Esophagus squamous epithelium (tissue), 5 donors: ENCODE data around the gene LONP2. TPM values are rescaled to one million over a fixed set of nuclear protein-coding genes. Genes with fewer than 3 reads are reported as not detected.
"Not testable (repeated sequence)": the region's sequence is repeated elsewhere in the genome, so short reads cannot be mapped to it uniquely, and the experiment has no call there.

Experiments used
- DNase-seq: peaks from one replicate; lab custom pipeline; 2025; lab: John Stamatoyannopoulos, UW
- H3K27ac ChIP-seq, 4 donors: fragments of 200-600 bp; sonication (generic); one replicate each; pipeline ENCODE4 v1.5.1; 2016 to 2019; ENCODE audit warnings: mild to moderate bottlenecking in 1 of 4
- H3K27me3 ChIP-seq, 4 donors: fragments of 200-600 bp; sonication (generic); 1 replicate in 3 of 4; 2 replicates in 1 of 4; pipeline versions ENCODE4 v1.5.1 to v1.6.0; 2017 to 2021; ENCODE audit warnings: antibody characterized with exemption in 1 of 4
- H3K36me3 ChIP-seq, 3 donors: fragments of 200-600 bp; sonication (generic); one replicate each; pipeline ENCODE4 v1.5.1; 2016 to 2019
- H3K4me1 ChIP-seq, 3 donors: fragments of 200-600 bp; sonication (generic); one replicate each; pipeline ENCODE4 v1.5.1; 2017 to 2019
- H3K4me3 ChIP-seq, 4 donors: fragments of 200-600 bp; sonication (generic); 1 replicate in 3 of 4; 2 replicates in 1 of 4; pipeline ENCODE4 v1.5.1; 2016 to 2019; ENCODE audit warnings: mild to moderate bottlenecking in 2 of 4, moderate library complexity in 1 of 4
- H3K9me3 ChIP-seq, 3 donors: fragments of 200-600 bp; sonication (generic); one replicate each; pipeline ENCODE4 v1.5.1; 2016 to 2019
- POLR2A ChIP-seq, 4 donors: fragments of 450-650 bp; IDR thresholded peaks; one replicate each; pipeline ENCODE4 v1.6.1; 2017; ENCODE audit warnings: antibody characterized with exemption in 4 of 4, mild to moderate bottlenecking in 4 of 4, moderate library complexity in 3 of 4
- WGBS, 2 donors: methylation state at CpG; one replicate each; pipeline ENCODE4 v1.1.5; 2018; 5-methylcytosine and 5-hydroxymethylcytosine counted together
- intact Hi-C: fragments of 100-400 bp; cut with DNase I; formaldehyde crosslinking; loops from one replicate; pipeline ENCODE4 v1.15.0; 2022
- total RNA-seq, 4 donors: library from RNA; depleted of rRNA; stranded (reverse); fragments of >200 nt; gene quantifications; one replicate each; pipeline ENCODE4 v1.1.0, GENCODE V29; 2016
- TF ChIP-seq, protein P1 (sequence below), 6 experiments: fragments of 450-650 bp in 4 of 6; fragments of 200-600 bp in 2 of 6; sonication (generic) in 2 of 6; IDR thresholded peaks; one replicate each; pipeline ENCODE4 v1.5.1; 2016 to 2019; ENCODE audit warnings: antibody characterized with exemption in 6 of 6, mild to moderate bottlenecking in 4 of 6, moderate library complexity in 4 of 6
- donor health status: DM: yes; HTN: yes; CAD: no.

Gene LONP2
- total RNA-seq, 4 donors from 2014 or later: 30.9 to 57.2 (median 40.3) TPM

- Histone ChIP-seq H3K4me1 (no peaks in the 10 kb centered on the region), H3K36me3 (peaks cover 0 to 92% (median 0%) of the 10 kb centered on the region in 3 donors), H3K27me3 (no peaks in the 10 kb centered on the region), H3K27ac (no peak overlapping the region), H3K9me3 (peaks cover 0 to 38% (median 8%) of the 10 kb centered on the region in 3 donors), H3K4me3 (no peak overlapping the region)
- DNase-seq: no peak
- intact Hi-C loops: no loop called here
- TF ChIP-seq POLR2A (IDR thresholded peaks at IDR 0.05): no peak
- TF ChIP-seq, protein P1, sequence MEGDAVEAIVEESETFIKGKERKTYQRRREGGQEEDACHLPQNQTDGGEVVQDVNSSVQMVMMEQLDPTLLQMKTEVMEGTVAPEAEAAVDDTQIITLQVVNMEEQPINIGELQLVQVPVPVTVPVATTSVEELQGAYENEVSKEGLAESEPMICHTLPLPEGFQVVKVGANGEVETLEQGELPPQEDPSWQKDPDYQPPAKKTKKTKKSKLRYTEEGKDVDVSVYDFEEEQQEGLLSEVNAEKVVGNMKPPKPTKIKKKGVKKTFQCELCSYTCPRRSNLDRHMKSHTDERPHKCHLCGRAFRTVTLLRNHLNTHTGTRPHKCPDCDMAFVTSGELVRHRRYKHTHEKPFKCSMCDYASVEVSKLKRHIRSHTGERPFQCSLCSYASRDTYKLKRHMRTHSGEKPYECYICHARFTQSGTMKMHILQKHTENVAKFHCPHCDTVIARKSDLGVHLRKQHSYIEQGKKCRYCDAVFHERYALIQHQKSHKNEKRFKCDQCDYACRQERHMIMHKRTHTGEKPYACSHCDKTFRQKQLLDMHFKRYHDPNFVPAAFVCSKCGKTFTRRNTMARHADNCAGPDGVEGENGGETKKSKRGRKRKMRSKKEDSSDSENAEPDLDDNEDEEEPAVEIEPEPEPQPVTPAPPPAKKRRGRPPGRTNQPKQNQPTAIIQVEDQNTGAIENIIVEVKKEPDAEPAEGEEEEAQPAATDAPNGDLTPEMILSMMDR (IDR thresholded peaks at IDR 0.05): no peak
- 93 to 100% methylated on average over 4 of the region's 4 CpGs for WGBS, 2 donors
These were observed 67.0 kb downstream of the LONP2 start for GRCh38 chr16:48310908-48311641.

GRCh38 chr16:48313905-48314304, 69.8 kb downstream of the LONP2 start:
- Histone ChIP-seq H3K36me3 (peaks cover 0 to 80% (median 0%) of the 10 kb centered on the region in 3 donors), H3K9me3 (peaks cover 0 to 34% (median 8%) of the 10 kb centered on the region in 3 donors), H3K4me1 (peaks cover 0 to 17% (median 5%) of the 10 kb centered on the region in 3 donors)
- intact Hi-C loops, DNase-seq, H3K4me3 ChIP-seq, H3K27ac ChIP-seq, H3K27me3 ChIP-seq: not testable (repeated sequence)
- WGBS, 2 donors: 97 to 98% methylated on average over 3 of the region's 3 CpGs

GRCh38 chr16:48317026-48317425, 72.9 kb downstream of the LONP2 start:
- TF ChIP-seq POLR2A (IDR thresholded peaks at IDR 0.05): no peak
- TF ChIP-seq, protein P1 (IDR thresholded peaks at IDR 0.05): no peak
- 86 to 95% methylated on average over 1 of the region's 1 CpG for WGBS, 2 donors
- H3K27me3 ChIP-seq: no peaks in the 10 kb centered on the region
- H3K9me3 ChIP-seq: peaks cover 0 to 10% (median 0%) of the 10 kb centered on the region in 3 donors
- H3K27ac ChIP-seq: peak overlapping the region in 1 of 4 donors; percentile 18
- intact Hi-C loops: no loop called here
- peaks cover 0 to 62% (median 0%) of the 10 kb centered on the region in 3 donors for H3K36me3 ChIP-seq
- peaks cover 4 to 40% (median 5%) of the 10 kb centered on the region in 3 donors for H3K4me1 ChIP-seq
- H3K4me3 ChIP-seq: no peak overlapping the region
- DNase-seq: no peak

DNA sequence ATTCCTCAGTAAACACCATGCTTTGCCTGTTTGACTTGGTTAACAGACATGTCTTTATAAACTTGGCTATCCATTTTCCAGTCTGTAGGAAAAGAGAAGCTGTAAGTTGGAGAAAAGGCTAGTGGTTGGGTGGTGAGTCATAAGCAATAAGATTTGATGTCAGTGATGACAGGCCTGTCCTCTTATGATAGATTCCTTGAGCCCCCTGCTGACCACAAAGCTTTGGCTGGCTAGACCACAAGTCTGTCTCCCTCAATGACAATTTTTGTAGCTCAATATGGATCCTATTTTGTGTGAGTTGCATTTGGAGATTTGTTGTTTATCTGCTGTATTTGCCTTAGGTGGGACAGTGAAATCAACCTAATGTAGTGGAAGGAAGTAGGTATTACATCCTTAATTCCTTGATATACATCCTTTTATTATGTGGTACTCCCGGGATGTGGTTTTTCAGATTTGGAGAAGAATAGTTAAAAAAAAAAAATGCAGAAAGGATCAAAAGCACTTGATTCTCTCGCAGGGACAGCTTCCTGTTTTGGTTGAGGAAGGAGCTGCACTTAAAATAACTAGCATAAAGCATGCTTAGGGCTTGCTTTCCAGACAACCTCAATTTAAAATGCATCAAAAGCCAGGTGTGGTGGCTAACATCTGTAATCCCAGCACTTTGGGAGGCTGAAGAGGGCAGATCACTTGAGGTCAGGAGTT, 73.7 kb downstream of the LONP2 start:
- DNase-seq: no peak
- Histone ChIP-seq H3K27ac (peak overlapping the region in 2 of 4 donors; percentile 9 to 18), H3K27me3 (no peaks in the 10 kb centered on the region), H3K9me3 (peaks cover 0 to 5% (median 0%) of the 10 kb centered on the region in 3 donors), H3K4me1 (peaks cover 4 to 42% (median 5%) of the 10 kb centered on the region in 3 donors), H3K4me3 (no peak overlapping the region), H3K36me3 (peaks cover 0 to 62% (median 0%) of the 10 kb centered on the region in 3 donors)
- intact Hi-C loops: no loop called here
- TF ChIP-seq, protein P1 (IDR thresholded peaks at IDR 0.05): no peak
- WGBS, 2 donors: 39 to 59% methylated on average over 2 of the region's 2 CpGs

- H3K4me1 ChIP-seq: peaks cover 4 to 42% (median 5%) of the 10 kb centered on the region in 3 donors
- H3K4me3 ChIP-seq: no peak overlapping the region
- H3K27ac ChIP-seq: peak overlapping the region in 3 of 4 donors; percentile 3 to 19 (median 18)
- peaks cover 0 to 60% (median 0%) of the 10 kb centered on the region in 3 donors for H3K36me3 ChIP-seq
- no peaks in the 10 kb centered on the region for H3K27me3 ChIP-seq
- intact Hi-C loops: no loop called here
- WGBS, 2 donors: 45 to 55% methylated on average over 4 of the region's 4 CpGs
- DNase-seq: no peak
- TF ChIP-seq, protein P1 (IDR thresholded peaks at IDR 0.05): no peak
- no peak for TF ChIP-seq POLR2A (IDR thresholded peaks at IDR 0.05)
- peaks cover 0 to under 1% (median 0%) of the 10 kb centered on the region in 3 donors for H3K9me3 ChIP-seq
These were observed 74.5 kb downstream of the LONP2 start for GRCh38 chr16:48318630-48319029.
